Endothelial cell of umbilical vein (primary cell): ENCODE measurements around the gene USP31. TPM values are rescaled to one million over a fixed set of nuclear protein-coding genes. Genes with fewer than 3 reads are reported as not detected.

Experiments
- BruUV-seq: library from RNA; stranded (reverse); fragments of 400-500 nt; replicated peaks from 2 replicates; lab custom pipeline; 2021; lab: Mats Ljungman, UMichigan
- CTCF ChIA-PET: fragments of 300-600, 350-600 bp; sonication (Branson Sonifier 250); formaldehyde crosslinking; loops from one replicate; lab custom pipeline; 2021; ENCODE audit warnings: antibody characterized with exemption, inconsistent platforms; lab: Charles Lee
- POLR2A ChIA-PET: fragments of 300-600, 350-600 bp; sonication (Branson Sonifier 250); formaldehyde crosslinking; loops from one replicate; lab custom pipeline; 2021; ENCODE audit warnings: antibody characterized with exemption, inconsistent platforms; lab: Charles Lee
- DNase-seq: peaks from one replicate; pipeline ENCODE4 v3.0.0-alpha.2; 2011; ENCODE audit warnings: low read depth, low spot score
- FAIRE-seq: peaks from 2 replicates; lab custom pipeline; 2011; peaks lifted over from hg19 to GRCh38; lab: Jason Lieb, UNC
- H2AFZ ChIP-seq: 2 replicates; pipeline ENCODE4 v1.6.0; 2012; ENCODE audit warnings: low read depth, low read length, control low read depth, inconsistent platforms
- H3K27ac ChIP-seq: 2 replicates; pipeline ENCODE4 v1.5.1; 2011; ENCODE audit warnings: low read depth, mild to moderate bottlenecking, control low read depth, low read length, moderate library complexity; ENCODE audit not compliant: insufficient read depth
- H3K27me3 ChIP-seq, 2 experiments: 2 replicates each; pipeline versions ENCODE4 v1.6.0 to v1.6.1; 2011; ENCODE audit warnings: low read length in 2 of 2, mixed read lengths in 1 of 2; ENCODE audit not compliant: control insufficient read depth in 2 of 2, insufficient read depth in 2 of 2
- H3K36me3 ChIP-seq, 2 experiments: 2 replicates in 1 of 2; 3 replicates in 1 of 2; pipeline ENCODE4 v1.5.1; 2011; ENCODE audit warnings: low read length in 2 of 2, mild to moderate bottlenecking in 1 of 2, moderate library complexity in 1 of 2; ENCODE audit not compliant: control insufficient read depth in 2 of 2, insufficient read depth in 2 of 2; ENCODE audit errors: extremely low read depth in 1 of 2
- H3K4me1 ChIP-seq: 3 replicates; pipeline ENCODE4 v1.5.1; 2011; ENCODE audit warnings: mild to moderate bottlenecking, low read length; ENCODE audit not compliant: control insufficient read depth, insufficient read depth; ENCODE audit errors: extremely low read depth
- H3K4me2 ChIP-seq: 2 replicates; pipeline ENCODE4 v1.6.1; 2011; ENCODE audit warnings: low read length, control low read depth, mixed read lengths; ENCODE audit not compliant: insufficient read depth
- H3K4me3 ChIP-seq, 3 experiments: fragments of 200-600 bp in 1 of 3; sonication (generic), shearing (Covaris generic) in 1 of 3; replicated peaks in 1 of 3; 2 replicates each; pipeline ENCODE4 v1.5.1; 2011 to 2016; ENCODE audit warnings: control low read depth in 3 of 3, low read length in 3 of 3, mild to moderate bottlenecking in 2 of 3, inconsistent platforms in 1 of 3, low read depth in 1 of 3, moderate library complexity in 1 of 3; ENCODE audit not compliant: insufficient read depth in 1 of 3
- H3K79me2 ChIP-seq: 2 replicates; pipeline ENCODE4 v1.6.0; 2012; ENCODE audit warnings: low read length, inconsistent platforms; ENCODE audit not compliant: control insufficient read depth, insufficient read depth
- H3K9ac ChIP-seq: replicated peaks from 2 replicates; pipeline ENCODE3; 2011; ENCODE audit warnings: low read length, control low read depth; ENCODE audit not compliant: insufficient read depth; ENCODE audit errors: extremely low read depth
- H3K9me1 ChIP-seq: replicated peaks from 3 replicates; pipeline ENCODE4 v1.6.0; 2011; ENCODE audit warnings: mild to moderate bottlenecking, low read length; ENCODE audit not compliant: control insufficient read depth, insufficient read depth; ENCODE audit errors: extremely low read depth
- H3K9me3 ChIP-seq: replicated peaks from 2 replicates; pipeline ENCODE4 v1.5.1; 2012; ENCODE audit warnings: low read length, inconsistent platforms; ENCODE audit not compliant: control insufficient read depth, insufficient read depth
- H4K20me1 ChIP-seq: replicated peaks from 2 replicates; pipeline ENCODE3; 2011; ENCODE audit warnings: mild to moderate bottlenecking, low read length; ENCODE audit not compliant: control insufficient read depth, insufficient read depth; ENCODE audit errors: extremely low read depth
- CTCF ChIP-seq, 2 donors: IDR thresholded peaks; 1 replicate in 1 of 2; 2 replicates in 1 of 2; pipeline ENCODE4 v1.5.1; 2011; ENCODE audit warnings: low read length in 2 of 2, mild to moderate bottlenecking in 2 of 2, moderate library complexity in 2 of 2, control low read depth in 1 of 2, inconsistent platforms in 1 of 2, low read depth in 1 of 2; ENCODE audit not compliant: insufficient read depth in 1 of 2; ENCODE audit errors: extremely low read depth in 1 of 2
- EZH2 ChIP-seq: IDR thresholded peaks from 2 replicates; pipeline ENCODE4 v1.6.1; 2012; ENCODE audit warnings: borderline replicate concordance, low read depth, mild to moderate bottlenecking, moderate library complexity, low read length, inconsistent platforms; ENCODE audit not compliant: severe bottlenecking
- FOS ChIP-seq: IDR thresholded peaks from 2 replicates; pipeline ENCODE4 v1.6.1; 2011; ENCODE audit warnings: mild to moderate bottlenecking, low read length, moderate library complexity, borderline replicate concordance; ENCODE audit not compliant: insufficient read depth
- GATA2 ChIP-seq: IDR thresholded peaks from 2 replicates; pipeline ENCODE4 v1.7.0; 2011; ENCODE audit warnings: low read depth, mild to moderate bottlenecking, moderate library complexity, mixed read lengths, low read length; ENCODE audit not compliant: insufficient read length, insufficient read depth
- JUN ChIP-seq: IDR thresholded peaks from 2 replicates; pipeline ENCODE4 v1.6.1; 2011; ENCODE audit warnings: borderline replicate concordance, low read depth; ENCODE audit not compliant: insufficient read length, insufficient read depth
- MAX ChIP-seq: IDR thresholded peaks from 2 replicates; pipeline ENCODE4 v1.6.1; 2011; ENCODE audit not compliant: insufficient read depth, insufficient read length
- MYC ChIP-seq: IDR thresholded peaks from one replicate; pipeline ENCODE4 v1.6.1; 2011; ENCODE audit warnings: mild to moderate bottlenecking, low read depth, low read length
- POLR2A ChIP-seq: IDR thresholded peaks from 2 replicates; pipeline ENCODE4 v1.6.1; 2012; ENCODE audit warnings: low read depth, mild to moderate bottlenecking, control low read depth, low read length
- POLR2AphosphoS5 ChIP-seq: IDR thresholded peaks from 2 replicates; pipeline ENCODE4 v1.6.1; 2012; ENCODE audit warnings: low read depth, mild to moderate bottlenecking, control low read depth, low read length, moderate library complexity; ENCODE audit not compliant: insufficient read depth
- dilution Hi-C: fragments of 300-500 bp; cut with MboI; formaldehyde crosslinking; loops from one replicate; pipeline ENCODE4 v1.15.0; 2019; ENCODE audit warnings: low sequenced_read_pairs; ENCODE audit not compliant: extremely low pct_ligation_motif_present
- intact Hi-C: fragments of 100-400 bp; cut with micrococcal nuclease; formaldehyde crosslinking; loops from one replicate; pipeline ENCODE4 v1.10.0; 2022
- polyA plus RNA-seq, 4 experiments: library from polyadenylated mRNA; depleted of rRNA in 3 of 4; stranded (reverse) in 3 of 4; unstranded in 1 of 4; fragments of >200 nt; gene quantifications; 2 replicates each; pipeline versions ENCODE4 v1.2.1 to v1.2.3, GENCODE V29; 2011 to 2012; ENCODE audit warnings: missing spikeins in 1 of 4
- total RNA-seq: library from RNA; stranded (reverse); gene quantifications from 2 replicates; pipeline ENCODE4 v1.2.3, GENCODE V29; 2021

The USP31 gene
- total and polyA plus RNA-seq, 2 donors (not counting 3 experiments of a cell fraction or from before 2014, with no cell fraction given) = 14.5 to 42.4 TPM

- Histone ChIP-seq H3K4me3 (no peak overlapping the region), H3K4me2 (no peak overlapping the region), H2AFZ (no peak overlapping the region), H3K27me3 (no peaks in the 10 kb centered on the region), H3K4me1 (no peaks in the 10 kb centered on the region), H3K27ac (no peak overlapping the region), H4K20me1 (no peaks in the 10 kb centered on the region), H3K9me1 (no peaks in the 10 kb centered on the region), H3K9ac (no peak overlapping the region), H3K36me3 (no peaks in the 10 kb centered on the region), H3K79me2 (no peaks in the 10 kb centered on the region), H3K9me3 (no peaks in the 10 kb centered on the region)
- dilution Hi-C loops (no loop called here), intact Hi-C loops (no loop called here)
- TF ChIP-seq EZH2 = no peak
- TF ChIP-seq MYC = no peak
- no peak for TF ChIP-seq POLR2A
- TF ChIP-seq GATA2 = no peak
- no peak for TF ChIP-seq FOS
- no peak for TF ChIP-seq MAX
- no peak for TF ChIP-seq JUN
- no peak for TF ChIP-seq POLR2AphosphoS5
- TF ChIP-seq CTCF (IDR thresholded peaks at IDR 0.05; ENCODE audit: extremely low read depth in 1 of 2, insufficient read depth in 1 of 2, low read depth in 1 of 2, low read length in 2 of 2) = no peak
- no peak for DNase-seq
- no TSS peak for BruUV-seq
- ChIA-PET CTCF (no interaction called here), POLR2A (no interaction called here)
- no peak for FAIRE-seq
Observed at GRCh38 chr16:23016368-23016767, 132.9 kb downstream of the USP31 start.
